ENCODE results near the gene SPRY4. TPM values are rescaled to one million over a fixed set of nuclear protein-coding genes. Genes with fewer than 3 reads are reported as not detected.
"Not testable (repeated sequence)": the region's sequence is repeated elsewhere in the genome, so short reads cannot be mapped to it uniquely, and the experiment has no call there.

SPRY4 gene
- total RNA-seq, 2 experiments from 2014 or later = 0.96 to 1.7 TPM

DNA sequence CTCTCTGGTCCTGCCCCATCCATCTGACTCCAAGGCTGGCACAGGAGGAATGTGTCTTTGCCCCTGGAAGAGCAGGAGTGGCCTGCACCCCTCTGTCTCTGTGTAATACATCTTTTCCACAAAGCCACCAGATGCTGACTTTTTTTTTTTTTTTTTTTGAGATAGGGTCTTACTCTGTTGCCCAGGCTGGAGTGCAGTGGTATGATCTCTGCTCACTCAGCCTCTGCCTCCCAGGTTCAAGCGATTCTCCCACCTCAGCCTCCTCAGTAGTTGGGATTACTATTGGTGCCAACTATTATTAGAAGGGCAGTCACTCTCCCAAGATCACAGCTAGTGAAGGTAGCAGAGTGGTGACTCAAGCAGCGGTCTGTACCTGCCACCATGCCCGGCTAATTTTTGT, 19.6 kb downstream of the SPRY4 start:
- DNase-seq (no peak), ATAC-seq (ENCODE audit: low read depth) (no peak)
- Mint-ChIP-seq H3K4me3 (no peak overlapping the region), H3K9me3 (no peaks in the 10 kb centered on the region), H3K27me3 (peaks cover 7% of the 10 kb centered on the region), H3K27ac (no peak overlapping the region), H3K36me3 (no peaks in the 10 kb centered on the region), H3K4me1 (peaks cover 10% of the 10 kb centered on the region)
- POLR2A ChIA-PET = no interaction called here

DNA sequence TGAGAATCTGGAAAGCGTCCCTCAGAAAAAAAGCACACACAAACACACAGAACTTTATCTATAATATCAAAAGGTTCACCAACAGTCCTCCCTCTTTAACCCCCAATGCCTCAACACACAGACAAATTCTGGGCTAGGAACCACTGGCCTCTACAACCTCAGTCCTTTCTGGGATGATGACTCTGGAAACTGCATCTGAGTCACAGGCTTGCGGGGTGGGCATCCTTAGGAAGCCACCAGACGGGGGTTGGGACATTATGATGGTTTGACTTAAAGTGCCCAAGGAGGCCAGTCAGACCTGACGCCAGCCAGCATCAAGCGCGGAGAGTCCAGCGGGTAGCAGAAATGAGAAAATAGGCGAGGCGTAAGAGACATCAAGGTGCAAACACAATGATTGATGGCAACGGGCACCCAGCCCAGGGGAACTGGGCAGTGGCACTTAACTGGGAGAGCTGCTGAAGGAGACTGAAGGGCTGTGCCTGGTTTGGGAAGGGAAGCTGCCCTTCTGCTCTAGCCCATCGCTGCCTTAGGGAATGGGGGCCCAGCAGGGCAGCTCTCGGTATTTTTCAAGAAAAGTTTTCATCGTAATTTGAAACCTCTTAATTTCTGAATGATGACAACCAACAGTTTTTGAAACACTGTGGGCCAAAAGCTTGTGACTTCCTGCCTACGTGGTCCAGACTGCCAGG, 20.7 kb downstream of the SPRY4 start:
- H3K36me3 Mint-ChIP-seq = no peaks in the 10 kb centered on the region
- no peak for DNase-seq
- POLR2A ChIA-PET = no interaction called here
- peaks cover 7% of the 10 kb centered on the region for H3K27me3 Mint-ChIP-seq
- no peak overlapping the region for H3K4me3 Mint-ChIP-seq
- peak overlapping the region; percentile 27 for H3K27ac Mint-ChIP-seq
- peaks cover 10% of the 10 kb centered on the region for H3K4me1 Mint-ChIP-seq
- no peaks in the 10 kb centered on the region for H3K9me3 Mint-ChIP-seq
- ATAC-seq (ENCODE audit: low read depth) = no peak

DNA sequence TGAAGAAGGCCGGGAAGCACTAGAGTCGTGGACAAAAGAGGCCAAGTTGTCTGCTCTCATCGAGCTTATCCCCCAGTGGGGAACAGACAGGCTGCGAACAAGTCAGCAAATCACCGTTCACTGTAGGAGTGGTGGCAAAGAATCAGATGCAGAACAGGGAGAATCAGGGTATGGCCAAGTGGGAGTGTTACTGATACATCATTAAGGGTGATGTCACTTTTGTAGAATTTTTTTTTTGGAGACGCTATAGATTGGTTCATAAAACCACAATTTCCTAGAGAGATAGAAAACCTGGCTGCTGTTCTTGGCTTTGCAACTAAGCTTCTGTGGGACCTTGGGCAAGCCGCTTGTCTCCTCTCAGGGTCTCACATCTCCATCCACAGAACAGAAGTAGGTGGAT, 21.3 kb downstream of the SPRY4 start:
- H3K9me3 Mint-ChIP-seq = no peaks in the 10 kb centered on the region
- DNase-seq = no peak
- ATAC-seq (ENCODE audit: low read depth) = no peak
- no peaks in the 10 kb centered on the region for H3K36me3 Mint-ChIP-seq
- peaks cover 7% of the 10 kb centered on the region for H3K27me3 Mint-ChIP-seq
- H3K4me3 Mint-ChIP-seq = no peak overlapping the region
- POLR2A ChIA-PET = no interaction called here
- H3K4me1 Mint-ChIP-seq = peaks cover 10% of the 10 kb centered on the region
- H3K27ac Mint-ChIP-seq = no peak overlapping the region

DNA sequence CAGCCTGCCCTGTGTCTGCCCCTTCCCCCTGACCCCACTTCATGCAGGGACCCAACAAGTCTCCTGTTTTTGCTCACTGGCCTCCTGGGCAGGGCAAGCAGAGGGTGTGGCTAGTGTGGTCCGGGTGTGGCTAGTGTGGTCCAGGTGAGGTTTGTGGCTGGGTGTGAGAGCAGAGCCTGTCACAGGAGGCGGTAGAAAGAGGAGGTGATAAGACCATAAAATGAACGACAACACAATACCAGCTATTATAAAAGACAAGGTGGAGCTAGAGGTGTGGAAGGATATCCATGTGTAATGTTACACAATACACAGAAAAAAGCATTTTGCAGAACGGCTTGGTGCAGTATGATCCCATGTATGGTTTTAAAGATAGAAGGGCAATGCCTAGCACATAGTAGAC, 23.3 kb downstream of the SPRY4 start:
- H3K9me3 Mint-ChIP-seq = no peaks in the 10 kb centered on the region
- ATAC-seq (ENCODE audit: low read depth) (peak; percentile 50), DNase-seq (peak; percentile 50)
- peak overlapping the region; percentile 49 for H3K27ac Mint-ChIP-seq
- POLR2A ChIA-PET = no interaction called here
- H3K27me3 Mint-ChIP-seq = peaks cover 6% of the 10 kb centered on the region
- peaks cover 10% of the 10 kb centered on the region for H3K4me1 Mint-ChIP-seq
- no peaks in the 10 kb centered on the region for H3K36me3 Mint-ChIP-seq
- H3K4me3 Mint-ChIP-seq = no peak overlapping the region

DNA sequence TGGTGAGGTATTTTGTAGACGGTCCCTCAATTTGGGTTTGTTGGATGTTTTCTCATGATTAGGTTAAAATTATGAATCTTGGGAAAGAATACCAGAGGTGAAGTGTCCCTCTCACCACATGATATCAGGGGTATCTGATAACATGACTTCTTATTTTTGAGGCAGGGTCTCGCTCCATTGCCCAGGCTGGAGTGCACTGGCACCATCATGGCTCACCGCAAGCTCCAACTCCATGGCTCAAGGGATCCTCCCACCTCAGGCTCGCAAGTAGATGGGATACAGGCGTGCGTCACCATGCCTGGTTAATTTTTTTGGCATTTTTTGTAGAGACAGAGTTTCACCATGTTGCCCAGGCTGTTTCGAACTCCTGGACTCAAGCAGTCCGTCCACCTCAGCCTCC, 24.1 kb downstream of the SPRY4 start:
- peaks cover 10% of the 10 kb centered on the region for H3K4me1 Mint-ChIP-seq
- POLR2A ChIA-PET = no interaction called here
- DNase-seq (no peak), ATAC-seq (ENCODE audit: low read depth) (no peak)
- peaks cover 9% of the 10 kb centered on the region for H3K27me3 Mint-ChIP-seq
- H3K27ac Mint-ChIP-seq = no peak overlapping the region
- H3K9me3 Mint-ChIP-seq = no peaks in the 10 kb centered on the region
- H3K4me3 Mint-ChIP-seq = no peak overlapping the region
- no peaks in the 10 kb centered on the region for H3K36me3 Mint-ChIP-seq

DNA sequence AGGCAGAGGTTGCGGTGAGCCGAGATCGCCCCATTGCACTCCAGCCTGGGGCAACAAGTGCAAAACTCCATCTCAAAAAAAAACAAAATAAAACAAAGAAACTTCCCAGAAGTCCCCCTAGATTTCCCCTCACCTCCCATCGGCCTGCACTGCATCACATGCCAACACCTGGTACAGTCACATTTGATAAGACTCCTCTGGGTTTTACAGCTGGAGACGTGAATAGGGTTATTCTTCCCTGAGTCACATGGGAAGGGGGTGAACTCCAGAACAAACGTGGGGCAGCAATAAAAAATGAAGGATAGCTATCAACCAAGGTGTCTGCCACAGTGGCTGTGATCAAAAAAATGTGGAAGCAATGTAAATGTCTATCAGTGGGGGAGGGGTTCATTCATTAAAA, 26.0 kb downstream of the SPRY4 start:
- Mint-ChIP-seq H3K36me3 (no peaks in the 10 kb centered on the region), H3K4me1 (peaks cover 10% of the 10 kb centered on the region), H3K4me3 (no peak overlapping the region), H3K27ac (no peak overlapping the region), H3K27me3 (peaks cover 8% of the 10 kb centered on the region), H3K9me3 (no peaks in the 10 kb centered on the region)
- POLR2A ChIA-PET = no interaction called here
- ATAC-seq (ENCODE audit: low read depth) (no peak), DNase-seq (no peak)

DNA sequence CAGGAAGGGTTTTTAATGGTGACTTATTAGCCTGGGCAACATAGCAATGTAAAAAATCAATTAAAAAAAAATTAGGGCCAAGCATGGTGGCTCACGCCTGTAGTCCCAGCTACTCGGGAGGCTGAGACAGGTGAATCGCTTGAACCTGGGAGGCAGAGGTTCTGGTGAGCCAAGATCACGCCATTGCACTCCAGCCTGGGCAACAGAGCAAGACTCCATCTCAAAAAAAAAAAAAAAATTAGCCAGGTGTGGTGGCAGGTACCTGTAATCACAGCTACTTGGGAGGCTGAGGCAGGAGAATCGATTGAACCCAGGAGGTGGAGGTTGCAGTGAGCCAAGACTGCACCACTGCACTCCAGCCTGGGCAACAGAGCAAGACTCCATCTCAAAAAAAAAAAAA, 27.0 kb downstream of the SPRY4 start:
- not testable (repeated sequence) for H3K4me3 Mint-ChIP-seq; H3K27me3 Mint-ChIP-seq; H3K27ac Mint-ChIP-seq; H3K9me3 Mint-ChIP-seq; DNase-seq; ATAC-seq (ENCODE audit: low read depth); H3K36me3 Mint-ChIP-seq
- POLR2A ChIA-PET = interaction anchor here (0.6 kb wide), 1 partner anchor 288 kb away, joined by 3 read pairs; no protein-coding TSS in a partner anchor
- peaks cover 12% of the 10 kb centered on the region for H3K4me1 Mint-ChIP-seq

DNA sequence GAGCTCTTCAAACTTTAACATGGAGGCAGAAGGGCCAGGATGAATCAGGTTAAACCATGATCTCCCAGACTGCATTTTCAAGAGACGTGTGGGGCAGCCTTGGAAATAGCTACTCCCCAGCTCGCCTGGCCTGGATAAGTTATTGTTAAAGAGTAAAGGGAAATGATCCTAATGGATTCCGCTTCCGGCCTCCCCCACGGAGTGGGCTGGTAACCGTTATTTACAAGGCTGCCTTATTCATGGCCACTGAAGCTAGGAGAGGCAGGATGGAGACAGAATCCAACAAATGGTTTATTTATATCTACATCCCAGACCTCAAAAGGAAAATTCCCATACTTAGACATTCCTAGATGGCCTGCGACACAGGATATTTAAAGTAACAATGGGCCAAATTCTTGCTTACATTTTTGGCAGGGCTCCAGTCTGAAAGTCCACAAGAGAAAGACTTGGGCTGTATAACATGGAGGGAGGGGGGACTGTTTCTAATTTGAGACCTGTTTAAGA, 27.9 kb downstream of the SPRY4 start:
- POLR2A ChIA-PET = no interaction called here
- no peaks in the 10 kb centered on the region for H3K36me3 Mint-ChIP-seq
- peaks cover 12% of the 10 kb centered on the region for H3K4me1 Mint-ChIP-seq
- no peak for DNase-seq
- H3K27ac Mint-ChIP-seq = no peak overlapping the region
- no peak for ATAC-seq (ENCODE audit: low read depth)
- no peaks in the 10 kb centered on the region for H3K9me3 Mint-ChIP-seq
- H3K27me3 Mint-ChIP-seq = peaks cover 8% of the 10 kb centered on the region
- H3K4me3 Mint-ChIP-seq = no peak overlapping the region

DNA sequence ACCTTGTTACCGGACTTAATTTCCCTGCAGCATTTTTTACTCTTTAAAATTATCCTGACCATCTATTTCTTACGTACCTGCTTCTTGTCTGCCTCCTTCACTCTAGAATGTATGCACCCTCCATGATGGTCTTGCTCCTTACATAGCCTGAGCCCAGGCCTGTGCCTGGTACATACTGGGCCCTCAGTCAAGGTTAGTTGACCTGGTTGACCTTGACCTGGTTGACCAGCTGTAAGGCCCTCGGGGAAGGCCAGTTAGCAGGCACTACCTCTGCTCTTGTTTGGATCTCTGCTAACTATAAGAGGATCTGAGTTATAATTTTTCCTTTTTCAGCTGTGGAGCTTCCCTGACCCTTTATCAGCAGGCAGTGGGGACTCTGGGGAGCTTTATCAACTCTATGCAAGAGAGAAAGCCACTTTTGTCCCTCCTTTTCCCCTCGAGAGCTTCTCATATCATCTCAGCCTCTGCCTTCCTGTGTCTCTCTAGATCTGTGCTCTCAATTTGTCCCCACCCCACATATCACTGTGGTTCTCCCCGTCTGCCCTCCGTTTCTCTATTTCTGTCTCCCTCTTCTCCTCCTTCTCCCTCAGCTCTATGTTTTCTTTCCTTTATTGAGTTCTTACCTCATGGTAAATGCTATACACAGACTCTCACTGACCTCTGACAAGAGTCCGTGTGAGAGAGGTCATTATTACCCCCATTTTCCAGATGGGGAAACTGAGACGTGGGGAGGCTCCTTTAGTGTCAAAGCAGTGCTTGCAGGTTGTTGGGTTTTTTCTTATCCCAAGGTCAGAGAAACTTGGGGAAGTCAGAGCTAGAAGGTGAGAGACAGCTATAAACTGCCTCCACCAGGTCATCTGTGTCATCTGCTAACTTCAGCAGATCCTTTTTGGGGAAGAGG, 28.6 kb downstream of the SPRY4 start:
- no peak overlapping the region for H3K27ac Mint-ChIP-seq
- POLR2A ChIA-PET = no interaction called here
- no peaks in the 10 kb centered on the region for H3K9me3 Mint-ChIP-seq
- no peak overlapping the region for H3K4me3 Mint-ChIP-seq
- ATAC-seq (ENCODE audit: low read depth) (no peak), DNase-seq (no peak)
- peaks cover 8% of the 10 kb centered on the region for H3K27me3 Mint-ChIP-seq
- H3K36me3 Mint-ChIP-seq = no peaks in the 10 kb centered on the region
- H3K4me1 Mint-ChIP-seq = peaks cover 5% of the 10 kb centered on the region

DNA sequence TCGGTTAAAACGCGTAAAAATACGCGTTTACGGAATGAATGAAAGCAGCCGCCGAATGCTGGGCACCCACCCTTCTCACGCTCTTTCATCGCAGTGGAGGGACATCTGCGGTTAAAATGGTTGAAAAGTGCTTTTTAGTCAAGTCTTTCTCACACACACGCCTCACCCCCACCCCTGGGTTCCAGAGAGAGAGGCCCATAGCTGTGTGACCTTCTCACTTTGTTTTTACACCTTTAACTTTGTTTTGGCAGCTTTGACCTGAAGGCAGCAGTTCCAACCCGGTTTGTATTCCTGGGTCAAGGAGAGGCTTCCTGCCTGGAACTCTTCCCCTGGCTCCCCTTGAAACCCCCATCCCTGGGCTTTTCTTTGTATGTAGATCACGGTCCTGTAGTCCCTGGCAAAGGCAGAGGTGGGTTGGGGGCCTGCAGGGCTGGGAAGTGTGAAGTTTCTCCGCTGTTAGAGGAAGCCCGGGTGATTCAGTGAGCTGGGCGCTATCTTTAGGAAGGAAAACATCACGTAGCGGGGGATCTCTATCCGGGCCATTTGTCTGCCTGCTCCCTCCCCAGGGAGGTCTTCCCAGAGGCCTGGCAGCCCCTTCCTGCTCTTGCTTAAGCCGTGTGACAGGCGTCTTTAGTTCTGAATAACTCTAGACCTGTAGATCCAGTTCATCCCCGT, 29.6 kb downstream of the SPRY4 start:
- ATAC-seq (ENCODE audit: low read depth) (no peak), DNase-seq (no peak)
- Mint-ChIP-seq H3K4me3 (no peak overlapping the region), H3K27me3 (peaks cover 8% of the 10 kb centered on the region), H3K27ac (no peak overlapping the region), H3K4me1 (peaks cover 3% of the 10 kb centered on the region), H3K36me3 (no peaks in the 10 kb centered on the region), H3K9me3 (no peaks in the 10 kb centered on the region)
- POLR2A ChIA-PET = no interaction called here

DNA sequence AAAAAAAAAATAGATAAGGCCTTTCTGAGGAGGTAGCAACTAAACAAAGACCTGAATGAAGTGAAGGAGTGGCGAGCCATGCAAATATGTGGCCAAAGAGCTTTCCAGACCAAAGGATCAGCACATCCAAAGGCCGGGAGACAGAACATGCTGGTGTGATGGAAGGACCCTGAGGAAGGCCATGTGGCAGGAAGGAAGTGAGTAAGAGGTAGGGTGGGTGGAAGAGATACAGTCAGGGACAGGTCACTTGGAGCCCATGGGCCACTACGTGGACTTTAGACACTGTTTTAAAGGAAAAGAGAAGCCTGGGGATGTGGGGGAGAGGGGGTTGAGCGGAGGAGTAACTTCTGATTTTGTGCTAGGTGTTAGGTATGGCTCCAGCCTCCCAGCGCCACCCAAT, 31.3 kb downstream of the SPRY4 start:
- Mint-ChIP-seq H3K27ac (peak overlapping the region; percentile 15), H3K27me3 (peaks cover 8% of the 10 kb centered on the region), H3K36me3 (no peaks in the 10 kb centered on the region), H3K4me1 (peaks cover 3% of the 10 kb centered on the region), H3K4me3 (no peak overlapping the region), H3K9me3 (no peaks in the 10 kb centered on the region)
- POLR2A ChIA-PET = no interaction called here
- ATAC-seq (ENCODE audit: low read depth) (no peak), DNase-seq (no peak)

DNA sequence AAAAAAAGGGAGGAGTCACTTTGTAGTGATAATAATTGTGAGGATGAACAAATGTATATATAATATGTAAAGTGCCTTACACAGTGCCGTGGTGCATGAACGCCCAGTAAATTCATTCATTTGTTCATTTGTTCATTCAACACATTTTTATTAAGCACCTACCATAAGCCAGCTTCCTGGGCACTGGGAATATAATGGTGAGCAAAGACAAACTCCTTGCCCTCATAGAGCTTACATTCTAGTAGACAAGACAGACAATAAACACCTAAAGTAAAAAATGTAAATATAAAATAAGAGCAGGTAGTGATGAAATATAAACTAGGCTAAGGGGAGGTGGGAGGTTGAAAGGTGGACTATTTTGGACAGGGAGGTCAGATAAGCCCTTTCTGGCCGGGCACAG, 32.0 kb downstream of the SPRY4 start:
- Mint-ChIP-seq H3K36me3 (no peaks in the 10 kb centered on the region), H3K9me3 (no peaks in the 10 kb centered on the region), H3K27me3 (peaks cover 8% of the 10 kb centered on the region), H3K27ac (no peak overlapping the region), H3K4me3 (no peak overlapping the region), H3K4me1 (peaks cover 6% of the 10 kb centered on the region)
- no peak for ATAC-seq (ENCODE audit: low read depth)
- DNase-seq = no peak
- POLR2A ChIA-PET = no interaction called here

DNA sequence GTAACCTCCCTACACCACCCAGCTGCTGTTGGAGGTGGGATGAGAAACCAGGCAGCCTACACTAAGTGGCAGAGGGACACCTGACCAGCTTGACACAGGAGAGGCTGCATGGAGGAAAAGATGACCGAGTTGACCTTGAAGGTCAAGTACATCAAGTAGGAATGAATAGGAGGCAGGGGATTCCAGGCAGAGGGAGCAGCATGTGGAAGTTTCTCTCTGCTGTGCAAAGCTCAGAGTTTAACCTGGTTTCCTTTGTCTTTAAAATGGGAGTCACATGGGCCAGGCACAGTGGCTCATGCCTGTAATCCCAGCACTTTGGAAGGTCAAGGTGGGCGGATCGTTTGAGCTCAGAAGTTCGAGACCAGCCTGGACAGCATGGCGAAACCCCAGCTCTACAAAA, 32.6 kb downstream of the SPRY4 start:
- DNase-seq (no peak), ATAC-seq (ENCODE audit: low read depth) (no peak)
- Mint-ChIP-seq H3K4me3 (no peak overlapping the region), H3K9me3 (no peaks in the 10 kb centered on the region), H3K36me3 (no peaks in the 10 kb centered on the region), H3K27me3 (peaks cover 8% of the 10 kb centered on the region), H3K4me1 (peaks cover 11% of the 10 kb centered on the region), H3K27ac (no peak overlapping the region)
- POLR2A ChIA-PET = no interaction called here

Measured in activated naive CD8-positive, alpha-beta T cell treated with anti-CD3 and anti-CD28 coated beads, Interleukin-2, amount 10 ng/mL, durations not matched to agents 7 days and 5 days (primary cell).